Fibroblast of skin of right biceps (primary cell): ENCODE data around the gene SEPTIN3.
"Not testable (repeated sequence)": the region's sequence is repeated elsewhere in the genome, so short reads cannot be mapped to it uniquely, and the experiment has no call there.

Experiments
- DNase-seq: peaks from one replicate; pipeline ENCODE4 v3.0.0-alpha.2; 2013

Gene SEPTIN3

GRCh38 chr22:41943661-41944209 lies 25.5 kb upstream of the SEPTIN3 start:
- no peak for DNase-seq

- peak; percentile 95 for DNase-seq
Observed at GRCh38 chr22:41946629-41947423, 22.4 kb upstream of the SEPTIN3 start, which contains the start of gene CENPM. CENPM (minus strand) TSS chr22:41947152; CDS start chr22:41947076, 76 bp downstream.

DNA sequence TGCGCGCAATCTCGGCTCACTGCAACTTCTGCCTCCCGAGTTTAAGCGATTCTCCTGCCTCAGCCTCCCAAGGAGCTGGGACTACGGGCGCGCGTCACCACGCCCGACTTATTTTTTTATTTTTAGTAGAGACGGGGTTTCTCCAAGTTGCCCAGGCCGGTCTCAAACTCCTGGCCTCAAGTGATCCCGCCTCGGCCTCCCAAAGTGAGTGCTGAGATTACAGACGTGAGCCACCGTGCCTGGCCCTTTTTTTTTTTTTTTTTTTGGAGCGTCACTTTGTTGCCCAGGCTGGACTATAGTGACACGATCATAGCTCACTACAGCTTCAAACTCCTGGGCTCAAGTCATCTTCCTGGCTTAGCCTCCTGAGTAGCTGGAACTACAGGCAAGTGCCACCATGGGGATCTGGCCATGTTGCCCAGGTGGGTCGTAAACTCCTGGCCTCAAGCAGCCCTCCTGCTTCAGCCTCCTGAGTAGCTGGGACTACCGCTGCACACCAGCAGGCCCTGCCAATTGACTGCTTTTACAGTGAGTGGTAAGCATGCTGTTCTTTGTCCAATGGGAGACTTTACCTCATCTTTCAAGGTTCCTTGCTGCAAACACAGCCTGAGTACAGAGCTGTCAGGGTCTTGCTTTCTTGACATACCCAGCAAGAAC lies 21.7 kb upstream of the SEPTIN3 start:
- no peak for DNase-seq

DNA sequence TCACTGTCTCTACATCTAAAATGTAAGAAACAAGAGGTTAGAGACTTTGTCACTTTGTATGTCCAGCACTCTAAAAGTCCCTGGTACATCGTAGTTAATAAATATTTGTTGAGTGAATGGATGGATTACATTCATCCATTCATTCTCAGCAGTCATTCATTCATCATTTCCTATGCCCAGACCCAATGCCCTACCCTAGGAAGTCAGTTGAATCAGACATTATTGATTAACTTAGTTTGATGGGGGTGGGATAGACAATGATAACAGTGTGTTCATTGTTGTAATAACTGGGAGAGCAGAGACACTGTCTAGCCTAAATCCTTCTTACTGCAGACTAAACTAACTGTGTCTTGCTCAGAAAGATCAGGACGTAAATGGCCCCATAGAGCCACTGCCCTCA lies 21.1 kb upstream of the SEPTIN3 start:
- DNase-seq = no peak

DNA sequence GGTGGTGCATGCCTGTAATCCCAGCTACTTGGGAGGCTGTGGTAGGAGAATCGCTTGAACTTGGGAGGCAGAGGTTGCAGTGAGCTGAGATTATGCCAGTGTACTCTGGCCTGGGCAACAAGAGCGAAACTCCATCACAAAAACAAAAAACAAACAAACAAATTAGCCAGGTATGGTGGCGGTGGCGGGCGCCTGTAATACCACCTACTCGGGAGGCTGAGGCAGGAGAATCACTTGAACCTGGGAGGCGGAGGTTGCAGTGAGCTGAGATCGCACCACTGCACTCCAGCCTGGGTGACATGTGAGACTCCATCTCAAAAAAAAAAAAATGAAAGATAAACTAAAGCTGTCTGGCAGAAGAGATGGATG lies 20.3 kb upstream of the SEPTIN3 start:
- not testable (repeated sequence) for DNase-seq

- DNase-seq = no peak
Observed at GRCh38 chr22:41949297-41949965, 19.8 kb upstream of the SEPTIN3 start.

DNA sequence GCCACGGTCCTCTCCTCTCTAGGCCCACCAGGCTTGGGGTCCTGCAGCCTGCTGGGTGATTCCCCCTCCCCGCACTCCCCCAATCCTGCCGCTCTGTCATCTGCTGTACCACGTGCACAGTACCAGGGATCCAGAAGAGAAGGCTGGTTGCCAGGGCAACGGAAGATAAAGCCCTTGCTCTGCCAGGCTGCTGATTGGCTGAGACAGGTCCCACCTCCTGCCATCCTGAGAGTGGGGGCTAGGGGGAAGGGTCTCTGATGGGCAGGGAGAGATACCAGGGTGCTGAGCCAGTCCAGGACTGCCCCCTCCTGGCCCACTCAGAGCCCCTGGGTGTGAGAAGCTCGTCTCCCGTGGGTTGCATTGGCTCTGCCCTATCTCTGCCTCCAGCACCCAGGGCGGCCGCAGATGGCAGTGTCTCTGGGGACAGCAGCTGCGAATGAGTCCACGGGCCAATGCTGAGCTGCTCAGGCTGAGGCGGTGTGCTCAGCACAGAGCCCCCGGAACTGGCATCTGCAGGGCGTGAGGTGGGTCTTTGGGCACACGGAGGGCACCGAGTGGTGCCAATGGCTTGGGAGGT lies 17.3 kb upstream of the SEPTIN3 start, which contains the start of gene SMIM45:
Gene SMIM45, plus strand, starts transcription at position 253 of the 577 bp plus-strand sequence.
- no peak for DNase-seq

GRCh38 chr22:41952713-41953112 lies 16.5 kb upstream of the SEPTIN3 start:
- no peak for DNase-seq

GRCh38 chr22:41957941-41958556 lies 11.2 kb upstream of the SEPTIN3 start:
- no peak for DNase-seq

GRCh38 chr22:41963453-41964111 lies 5.7 kb upstream of the SEPTIN3 start:
- no peak for DNase-seq

- DNase-seq = no peak
Observed at GRCh38 chr22:41964112-41964491, 5.1 kb upstream of the SEPTIN3 start.

- no peak for DNase-seq
Observed at GRCh38 chr22:41966225-41966606, 3.0 kb upstream of the SEPTIN3 start.

GRCh38 chr22:41966607-41967240 lies 2.5 kb upstream of the SEPTIN3 start:
- DNase-seq = peak; percentile 76

DNA sequence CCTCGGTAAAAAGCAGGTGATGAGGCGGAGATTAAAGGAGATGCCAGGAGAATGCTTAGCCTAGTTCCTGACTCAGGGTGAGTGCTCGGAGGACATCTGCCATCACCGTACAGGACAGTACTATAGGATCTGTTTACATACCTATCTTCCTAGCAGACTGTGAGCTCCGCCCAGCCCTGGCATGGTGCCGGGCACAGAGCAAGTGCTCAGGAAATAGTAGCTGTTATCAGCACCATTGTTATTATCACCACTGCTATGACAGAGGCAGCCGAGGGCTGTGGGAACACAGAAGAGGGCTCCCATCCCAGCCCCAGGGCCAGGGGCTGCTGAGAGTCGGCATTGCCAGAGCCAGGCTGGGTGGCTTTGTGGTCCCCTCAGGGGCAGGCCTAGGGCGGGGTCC lies 642 bp upstream of the SEPTIN3 start:
- no peak for DNase-seq

- DNase-seq = no peak
Observed at GRCh38 chr22:41970601-41971000, 1.4 kb downstream of the SEPTIN3 start.

DNA sequence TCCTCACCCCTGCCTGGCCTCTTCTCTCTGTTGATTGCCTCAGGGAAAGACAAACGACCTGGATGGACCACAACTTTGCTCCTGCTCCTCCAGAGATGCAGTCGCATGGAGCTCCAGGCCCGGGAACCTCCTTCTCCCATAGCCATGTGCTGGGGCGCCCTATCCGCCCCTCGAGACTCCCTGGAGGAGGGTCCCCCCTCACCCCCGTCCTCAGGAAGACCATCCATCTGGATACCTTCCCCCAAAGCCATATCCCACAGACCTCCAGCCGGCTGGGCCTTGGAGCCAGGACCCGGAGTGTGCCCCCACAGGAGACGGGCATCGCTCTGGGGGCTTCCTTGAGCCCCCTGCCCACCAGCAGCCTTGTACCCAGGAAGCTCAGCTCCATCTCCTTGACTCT lies 2.2 kb downstream of the SEPTIN3 start:
- DNase-seq = no peak

- no peak for DNase-seq
Observed at GRCh38 chr22:41974691-41975290, 5.5 kb downstream of the SEPTIN3 start.

DNA sequence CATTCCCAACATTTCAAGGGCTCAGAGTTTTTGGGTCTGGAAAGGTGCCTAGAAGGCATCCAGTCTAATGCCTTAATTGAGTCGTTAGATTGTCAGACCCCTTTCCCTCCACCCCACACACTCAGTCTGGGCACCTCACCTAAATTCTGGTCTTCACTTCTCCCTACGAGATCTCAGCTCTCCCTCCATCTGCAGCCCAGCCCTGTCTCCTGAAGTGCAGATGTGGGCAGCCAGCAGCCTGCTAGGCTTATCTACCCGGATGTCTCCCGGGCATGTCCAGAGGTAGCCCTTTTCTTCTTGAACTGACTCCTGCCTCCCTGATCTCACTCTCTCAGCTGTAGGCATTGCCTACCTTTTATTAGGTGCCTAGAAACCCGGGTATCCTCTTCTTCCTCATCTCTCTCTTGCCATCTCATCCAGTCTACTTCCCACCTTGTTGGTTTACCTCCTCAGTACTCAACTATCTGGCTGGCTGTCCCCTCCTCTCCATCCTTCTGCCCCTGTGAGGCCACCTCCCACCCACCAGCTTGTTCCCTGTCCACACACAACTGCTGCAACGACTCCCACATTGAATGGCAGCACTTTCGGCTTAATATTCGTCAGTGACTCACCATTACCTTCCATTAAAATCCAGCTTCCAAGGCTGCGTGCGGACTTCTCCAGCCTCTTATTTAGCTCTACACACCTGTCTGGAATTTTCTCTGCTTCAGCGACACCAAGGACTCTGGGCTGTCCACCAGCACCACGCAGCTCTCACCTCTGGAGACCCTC lies 6.2 kb downstream of the SEPTIN3 start:
- no peak for DNase-seq

DNA sequence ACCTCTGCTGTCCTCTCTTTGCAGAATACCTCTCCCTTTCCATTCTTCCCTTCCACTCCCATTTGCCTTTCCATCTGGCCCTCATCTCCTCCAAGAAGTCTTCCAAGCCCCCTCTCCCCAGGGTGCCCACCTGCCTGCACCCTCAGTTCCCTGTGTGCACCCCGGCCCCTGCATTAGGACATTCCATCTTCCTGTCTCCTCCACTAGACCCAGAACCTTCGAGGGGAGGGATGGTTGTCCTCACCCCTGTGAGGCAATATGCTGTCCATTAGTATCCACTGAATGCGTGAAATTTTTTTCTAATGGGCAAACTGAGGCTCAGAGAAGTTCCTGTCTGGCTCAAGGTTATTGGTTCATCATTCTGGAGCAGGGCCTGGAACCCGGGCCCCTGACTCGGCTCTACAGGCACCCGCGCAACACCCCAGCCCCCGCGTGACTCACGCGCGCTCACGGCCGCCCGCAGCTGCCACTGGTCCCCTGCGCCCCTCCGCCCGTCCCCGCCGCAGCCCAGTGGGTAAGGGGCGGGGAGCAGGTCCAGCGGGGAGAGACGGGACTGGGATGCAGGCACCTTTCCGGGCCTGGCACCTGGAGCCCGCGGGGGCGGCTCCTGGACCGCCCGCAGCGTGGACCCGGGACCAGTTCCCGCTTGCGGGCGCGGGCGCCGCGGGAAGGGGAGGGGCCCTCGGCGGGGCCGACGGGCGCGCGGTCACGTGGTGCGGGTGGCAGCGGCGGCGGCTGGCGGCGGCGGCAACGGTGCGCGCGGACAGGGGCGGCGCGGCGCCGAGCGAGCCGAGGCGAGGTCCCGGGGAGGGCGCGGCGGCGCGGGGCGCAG lies 7.0 kb downstream of the SEPTIN3 start:
- DNase-seq = no peak
